Measurements from ENCODE around the gene CTSW. TPM values are rescaled to one million over a fixed set of nuclear protein-coding genes. Genes with fewer than 3 reads are reported as not detected.

The CTSW gene
- total RNA-seq, 4 donors from 2014 or later: 0.62 to 3.6 TPM; not detected in 2

GRCh38 chr11:65862941-65863888 lies 16.4 kb upstream of the CTSW start:
- Histone ChIP-seq H3K9me3 (no peaks in the 10 kb centered on the region), H3K4me1 (peaks cover 6 to 7% of the 10 kb centered on the region in 2 donors), H3K27ac (peak overlapping the region in 1 of 2 donors; percentile 18), H3K36me3 (no peaks in the 10 kb centered on the region), H3K4me3 (no peak overlapping the region), H3K27me3 (no peaks in the 10 kb centered on the region)
- no peak for TF ChIP-seq POLR2A (IDR thresholded peaks at IDR 0.05)
- TF ChIP-seq CTCF (IDR thresholded peaks at IDR 0.05): no peak
- peak; percentile 29 to 35 for DNase-seq
- intact Hi-C loops (cut with DNase I; ENCODE audit: low total_unique reads): no loop called here

- intact Hi-C loops (cut with DNase I; ENCODE audit: low total_unique reads): no loop called here
- H3K27ac ChIP-seq: no peak overlapping the region
These were observed 15.5 kb upstream of the CTSW start for GRCh38 chr11:65863889-65864705.

GRCh38 chr11:65864706-65865471 lies 14.7 kb upstream of the CTSW start:
- peaks cover 6 to 7% of the 10 kb centered on the region in 2 donors for H3K4me1 ChIP-seq
- intact Hi-C loops (cut with DNase I; ENCODE audit: low total_unique reads): no loop called here
- H3K27me3 ChIP-seq: no peaks in the 10 kb centered on the region
- peak; percentile 16 to 17 for DNase-seq
- no peaks in the 10 kb centered on the region for H3K36me3 ChIP-seq
- TF ChIP-seq CTCF (IDR thresholded peaks at IDR 0.05) (no peak), POLR2A (IDR thresholded peaks at IDR 0.05) (no peak)
- H3K4me3 ChIP-seq: no peak overlapping the region
- H3K27ac ChIP-seq: no peak overlapping the region
- H3K9me3 ChIP-seq: no peaks in the 10 kb centered on the region

More at GRCh38 chr11:65863889-65864705, 15.5 kb upstream of the CTSW start:
- TF ChIP-seq CTCF (IDR thresholded peaks at IDR 0.05): no peak
- TF ChIP-seq POLR2A (IDR thresholded peaks at IDR 0.05): no peak
- peak; percentile 15 to 19 for DNase-seq
- Histone ChIP-seq H3K4me1 (peaks cover 6 to 7% of the 10 kb centered on the region in 2 donors), H3K27me3 (no peaks in the 10 kb centered on the region), H3K9me3 (no peaks in the 10 kb centered on the region), H3K36me3 (no peaks in the 10 kb centered on the region), H3K4me3 (no peak overlapping the region)

- DNase-seq: peak; percentile 17 to 18
- Histone ChIP-seq H3K27ac (no peak overlapping the region), H3K27me3 (no peaks in the 10 kb centered on the region), H3K4me3 (no peak overlapping the region), H3K9me3 (no peaks in the 10 kb centered on the region), H3K4me1 (peaks cover 6 to 7% of the 10 kb centered on the region in 2 donors), H3K36me3 (no peaks in the 10 kb centered on the region)
- no peak for TF ChIP-seq POLR2A (IDR thresholded peaks at IDR 0.05)
- no peak for TF ChIP-seq CTCF (IDR thresholded peaks at IDR 0.05)
- intact Hi-C loops (cut with DNase I; ENCODE audit: low total_unique reads): no loop called here
These were observed 14.0 kb upstream of the CTSW start for GRCh38 chr11:65865550-65866172.
